ENCODE measurements around the gene SRP9.

- TF ChIP-seq CTCF (conservative IDR thresholded peaks at IDR 0.05; ENCODE audit: low read depth in 2 of 2) = no peak
- TF ChIP-seq EZH2phosphoT487 (IDR thresholded peaks at IDR 0.05; ENCODE audit: unreplicated experiment) = no peak
- TF ChIP-seq EZH2 (IDR thresholded peaks at IDR 0.05; ENCODE audit: low read depth, unreplicated experiment) = no peak
- no peak for TF ChIP-seq REST (IDR thresholded peaks at IDR 0.05; ENCODE audit: unreplicated experiment)
- no peak for TF ChIP-seq CREB1 (CRISPR knock-in tag; IDR thresholded peaks at IDR 0.05; ENCODE audit: low read depth)
- TF ChIP-seq ZNF114 (CRISPR knock-in tag; IDR thresholded peaks at IDR 0.05) = no peak
- TF ChIP-seq JUNB (IDR thresholded peaks at IDR 0.05; ENCODE audit: unreplicated experiment) = no peak
- TF ChIP-seq POLR2AphosphoS5 (IDR thresholded peaks at IDR 0.05; ENCODE audit: low read depth) = no peak
- no peak for TF ChIP-seq STAT1 (IDR thresholded peaks at IDR 0.05; ENCODE audit: unreplicated experiment)
- TF ChIP-seq NANOG (IDR thresholded peaks at IDR 0.05; ENCODE audit: borderline replicate concordance) = no peak
- no peak for TF ChIP-seq ETS1 (IDR thresholded peaks at IDR 0.05)
Measured at GRCh38 chr1:225830841-225831240, 53.2 kb downstream of the SRP9 start.

Measured in GM23338 (cell line).